Spleen (tissue), 7 donors: Measurements from ENCODE around the gene C1orf226.

Source experiments
- CTCF ChIP-seq, 11 experiments: fragments of 200-600 bp in 7 of 11; fragments of 450-650 bp in 4 of 11; sonication (generic) in 4 of 11; IDR thresholded peaks in 8 of 11; conservative IDR thresholded peaks in 3 of 11; 1 replicate in 7 of 11; 2 replicates in 4 of 11; pipeline versions ENCODE4 v1.4.0 to v1.8.0; 2016 to 2021; ENCODE audit warnings: antibody characterized with exemption in 11 of 11, inconsistent platforms in 4 of 11, mild to moderate bottlenecking in 1 of 11
- POLR2AphosphoS5 ChIP-seq, 3 donors: sonication (generic); formaldehyde crosslinking; IDR thresholded peaks; one replicate each; pipeline ENCODE4 v1.5.1; 2017; ENCODE audit warnings: antibody characterized with exemption in 3 of 3
- donor health status: DM: no; HTN: no; CAD: no; lungs with moderate emphysema.
- donor health status: DM: no; HTN: no; CAD: no.
- donor health status: DM: no; HTN: no; CAD: no.

DNA sequence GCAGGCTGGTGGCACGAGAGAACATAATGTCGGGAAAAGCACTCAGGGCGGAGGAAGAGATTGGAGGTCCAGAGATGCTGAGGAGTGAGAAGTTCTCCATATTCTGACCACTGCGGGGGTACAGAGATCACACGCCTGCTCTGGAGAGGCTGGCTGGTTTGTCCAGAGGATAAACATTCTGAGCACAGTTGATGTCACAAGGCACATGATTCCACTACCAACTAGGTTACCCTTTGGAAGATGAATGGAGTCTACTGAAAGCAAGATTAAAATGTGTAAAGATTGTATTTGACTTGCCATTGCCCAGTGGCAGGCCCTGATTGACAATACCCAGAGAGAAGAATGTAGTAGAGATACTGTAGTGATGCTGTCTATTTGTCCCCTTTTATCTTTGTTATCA is 4.8 kb upstream of the C1orf226 start, which contains the start of gene SPATA46:
- TF ChIP-seq CTCF (IDR thresholded peaks at IDR 0.05 in 8 of 11, conservative IDR thresholded peaks at IDR 0.05 in 3 of 11) = no peak
- no peak for TF ChIP-seq POLR2AphosphoS5 (IDR thresholded peaks at IDR 0.05)
